GF-D8 (cell line): ENCODE results near the gene RNF113B.

Experiments
- DNase-seq: peaks from one replicate; lab custom pipeline; 2025; lab: John Stamatoyannopoulos, UW

RNF113B gene

GRCh38 chr13:98141091-98141490 lies 36.0 kb downstream of the RNF113B start:
- DNase-seq = no peak

- DNase-seq = no peak
Measured at GRCh38 chr13:98134901-98135300, 42.2 kb downstream of the RNF113B start.

- DNase-seq = no peak
Measured at GRCh38 chr13:98133946-98134345, 43.1 kb downstream of the RNF113B start.

GRCh38 chr13:98129059-98129746 lies 47.9 kb downstream of the RNF113B start:
- no peak for DNase-seq
